Kidney (tissue), 14 donors: Measurements from ENCODE around the gene PLCH2. TPM values are rescaled to one million over a fixed set of nuclear protein-coding genes. Genes with fewer than 3 reads are reported as not detected.

Experiments
- DNase-seq, 5 donors: peaks; one replicate each; pipeline ENCODE4 v3.0.0-alpha.2; 2013 to 2020
- FAIRE-seq: peaks from 2 replicates; lab custom pipeline; 2012; peaks lifted over from hg19 to GRCh38; lab: Jason Lieb, UNC
- H3K27ac ChIP-seq, 2 donors: one replicate each; pipeline ENCODE4 v1.7.0; 2013; ENCODE audit warnings: low read depth in 2 of 2, low read length in 2 of 2, inconsistent platforms in 1 of 2
- H3K27me3 ChIP-seq: one replicate; pipeline ENCODE4 v1.7.1; 2013; ENCODE audit warnings: low read length, inconsistent platforms; ENCODE audit not compliant: control insufficient read depth, insufficient read depth
- H3K36me3 ChIP-seq, 3 donors: one replicate each; pipeline versions ENCODE4 v1.7.0 to v1.7.1; 2013; ENCODE audit warnings: low read length in 3 of 3, control low read depth in 1 of 3, inconsistent platforms in 1 of 3; ENCODE audit not compliant: insufficient read depth in 3 of 3, control insufficient read depth in 2 of 3
- H3K4me1 ChIP-seq, 3 donors: one replicate each; pipeline versions ENCODE4 v1.7.0 to v1.7.1; 2013; ENCODE audit warnings: low read length in 3 of 3, inconsistent platforms in 1 of 3, low read depth in 1 of 3; ENCODE audit not compliant: control insufficient read depth in 2 of 3, insufficient read depth in 2 of 3
- H3K4me3 ChIP-seq, 3 donors: one replicate each; pipeline versions ENCODE4 v1.7.0 to v1.8.1; 2013; ENCODE audit warnings: low read length in 3 of 3, control low read depth in 1 of 3, inconsistent platforms in 1 of 3
- H3K9ac ChIP-seq, 3 donors: one replicate each; pipeline versions ENCODE4 v1.7.0 to v1.7.1; 2013; ENCODE audit warnings: low read length in 3 of 3, control low read depth in 1 of 3, inconsistent platforms in 1 of 3
- H3K9me3 ChIP-seq, 3 donors: one replicate each; pipeline versions ENCODE4 v1.7.0 to v1.7.1; 2013; ENCODE audit warnings: low read length in 3 of 3, control low read depth in 1 of 3, inconsistent platforms in 1 of 3; ENCODE audit not compliant: control insufficient read depth in 2 of 3, insufficient read depth in 1 of 3
- CTCF ChIP-seq: IDR thresholded peaks from 3 replicates; pipeline ENCODE4 v1.5.1; 2012; ENCODE audit warnings: mild to moderate bottlenecking, moderate library complexity, borderline replicate concordance; ENCODE audit not compliant: insufficient read depth; ENCODE audit errors: extremely low read depth
- intact Hi-C: fragments of 100-400 bp; cut with DNase I; formaldehyde crosslinking; loops from one replicate; pipeline ENCODE4 v1.11.1; 2022
- polyA plus RNA-seq: library from polyadenylated mRNA; stranded (reverse); fragments of 350-450 nt; fragmentation: Illumina TruSeq; extraction: RNeasy Lipid Tissue Mini Kit (QIAGEN cat#74804); gene quantifications from one replicate; pipeline ENCODE4 v1.2.3, GENCODE V29; 2014; ENCODE audit warnings: low read depth, low replicate concordance; ENCODE audit not compliant: insufficient read depth
- total RNA-seq: library from RNA; stranded (reverse); fragmentation: NEBNext Ultra II Directional; extraction: Animal tissue kit (Norgen Biotek cat#: 25700); gene quantifications from one replicate; pipeline ENCODE4 v1.2.1, GENCODE V29; 2021
- donor health status: control.
- donor health status: control.
- donor health status: control.
- donor health status: control.
- donor health status: control.
- donor health status: DM: yes; HTN: yes; CAD: no.
- donor health status: Normal renal cell carcinoma (clear cell type).

PLCH2 gene
- total and polyA plus RNA-seq, 2 donors from 2014 or later, result 7.4 to 8.7 TPM

GRCh38 chr1:2463396-2463795 is 12.7 kb upstream of the PLCH2 start:
- H3K9ac ChIP-seq, result no peak overlapping the region
- H3K27me3 ChIP-seq, result no peaks in the 10 kb centered on the region
- no peaks in the 10 kb centered on the region for H3K36me3 ChIP-seq
- H3K4me3 ChIP-seq, result no peak overlapping the region
- H3K27ac ChIP-seq, result no peak overlapping the region
- H3K4me1 ChIP-seq, result no peaks in the 10 kb centered on the region
- DNase-seq, result peak in 3 of 5 donors; percentile 54 to 83 (median 59)
- intact Hi-C loops, result no loop called here
- no peak for FAIRE-seq
- no peaks in the 10 kb centered on the region for H3K9me3 ChIP-seq
- no peak for TF ChIP-seq CTCF

GRCh38 chr1:2465371-2466269 is 10.5 kb upstream of the PLCH2 start:
- Histone ChIP-seq H3K4me3 (no peak overlapping the region), H3K9ac (no peak overlapping the region), H3K9me3 (no peaks in the 10 kb centered on the region), H3K4me1 (no peaks in the 10 kb centered on the region), H3K36me3 (no peaks in the 10 kb centered on the region), H3K27me3 (no peaks in the 10 kb centered on the region), H3K27ac (no peak overlapping the region)
- no peak for FAIRE-seq
- no peak for DNase-seq
- no peak for TF ChIP-seq CTCF
- intact Hi-C loops, result no loop called here

- TF ChIP-seq CTCF, result no peak
- intact Hi-C loops, result no loop called here
Measured at GRCh38 chr1:2466270-2466665, 9.8 kb upstream of the PLCH2 start.

More at GRCh38 chr1:2466270-2466665, 9.8 kb upstream of the PLCH2 start:
- DNase-seq (no peak), FAIRE-seq (no peak)
- Histone ChIP-seq H3K27me3 (no peaks in the 10 kb centered on the region), H3K9me3 (no peaks in the 10 kb centered on the region), H3K27ac (no peak overlapping the region), H3K4me1 (no peaks in the 10 kb centered on the region), H3K9ac (no peak overlapping the region), H3K4me3 (no peak overlapping the region), H3K36me3 (no peaks in the 10 kb centered on the region)
